K562 (cell line): Measurements from ENCODE around the gene TEKT2. TPM values are rescaled to one million over a fixed set of nuclear protein-coding genes. Genes with fewer than 3 reads are reported as not detected.

ENCODE experiments used
- BHLHE40 ChIP-seq: IDR thresholded peaks from 2 replicates; pipeline ENCODE4 v1.6.1; 2011; ENCODE audit warnings: low read length, improper control_type of control experiment
- CCAR2 ChIP-seq: fragments of 200-400 bp; formaldehyde crosslinking; IDR thresholded peaks from 2 replicates; pipeline ENCODE4 v1.6.1; 2017; ENCODE audit warnings: mild to moderate bottlenecking, low read depth, low read length
- GTF2E2 ChIP-seq: fragments of 200-800 bp; sonication (Bioruptor generic); IDR thresholded peaks from 2 replicates; pipeline ENCODE4 v1.6.1; 2016; ENCODE audit warnings: missing genetic modification characterization, missing compliant biosample characterization
- KLF13 ChIP-seq: fragments of 450-650 bp; IDR thresholded peaks from 2 replicates; pipeline ENCODE4 v1.6.1; 2016; ENCODE audit warnings: missing genetic modification characterization, low read depth, mild to moderate bottlenecking, missing compliant biosample characterization, moderate library complexity, borderline replicate concordance
- MYBL2 ChIP-seq, 2 experiments: fragments of 450-650 bp in 1 of 2; sonication (generic) in 1 of 2; formaldehyde crosslinking in 1 of 2; IDR thresholded peaks; 2 replicates each; pipeline versions ENCODE4 v1.6.1 to v1.8.1; 2017 to 2022; ENCODE audit warnings: borderline replicate concordance in 1 of 2, inconsistent platforms in 1 of 2, low read depth in 1 of 2, mild to moderate bottlenecking in 1 of 2, missing genetic modification reagents in 1 of 2, moderate library complexity in 1 of 2
- NBN ChIP-seq: fragments of 450-650 bp; IDR thresholded peaks from 2 replicates; pipeline ENCODE4 v1.6.1; 2016; ENCODE audit warnings: low read depth, mild to moderate bottlenecking
- STAT6 ChIP-seq: sonication (generic); formaldehyde crosslinking; IDR thresholded peaks from 2 replicates; pipeline ENCODE4 v1.8.1; 2023; ENCODE audit warnings: mild to moderate bottlenecking, missing genetic modification reagents
- TAF15 ChIP-seq: fragments of 200-400 bp; formaldehyde crosslinking; IDR thresholded peaks from 2 replicates; pipeline ENCODE4 v1.6.1; 2017; ENCODE audit warnings: mild to moderate bottlenecking, low read depth, low read length, moderate library complexity
- TAL1 ChIP-seq: fragments of 450-650 bp; IDR thresholded peaks from 2 replicates; pipeline ENCODE4 v1.6.1; 2016; ENCODE audit warnings: mild to moderate bottlenecking
- THRAP3 ChIP-seq: fragments of 450-650 bp; IDR thresholded peaks from 2 replicates; pipeline ENCODE4 v1.6.1; 2016; ENCODE audit warnings: mild to moderate bottlenecking, inconsistent platforms, borderline replicate concordance
- ZBTB26 ChIP-seq: fragments of 450-650 bp; formaldehyde crosslinking; IDR thresholded peaks from 2 replicates; pipeline ENCODE4 v1.4.0; 2022; ENCODE audit warnings: missing genetic modification characterization
- ZNF140 ChIP-seq: fragments of 250-450 bp; sonication (Bioruptor Pico); IDR thresholded peaks from 2 replicates; pipeline ENCODE4 v1.8.0; 2021; ENCODE audit warnings: moderate library complexity, mild to moderate bottlenecking, inconsistent platforms
- ZNF143 ChIP-seq: sonication (generic); formaldehyde crosslinking; IDR thresholded peaks from 2 replicates; pipeline ENCODE4 v1.9.0; 2022; ENCODE audit warnings: mild to moderate bottlenecking, missing genetic modification reagents
- ZNF318 ChIP-seq, 2 experiments: fragments of 450-650 bp; IDR thresholded peaks; 2 replicates each; pipeline ENCODE4 v1.6.1; 2016; ENCODE audit warnings: mild to moderate bottlenecking in 2 of 2, borderline replicate concordance in 1 of 2, low read depth in 1 of 2, moderate library complexity in 1 of 2
- polyA plus RNA-seq, 8 experiments: library from polyadenylated mRNA; depleted of rRNA in 4 of 8; stranded (reverse) in 5 of 8; unstranded in 3 of 8; fragments of >200 nt; fragmentation: Nextera tagmentation in 2 of 8; fragmentation: Illumina TruSeq in 1 of 8; extraction: Ambion mirVana in 2 of 8; extraction: Trizol in 1 of 8; gene quantifications; 2 replicates each; pipeline versions ENCODE4 v1.2.1 to v1.2.3, GENCODE V29; 2011 to 2014; ENCODE audit warnings: inconsistent platforms in 1 of 8, missing spikeins in 1 of 8
- total RNA-seq, 7 experiments: library from RNA; depleted of rRNA in 6 of 7; stranded (reverse); fragments of >200 nt in 6 of 7; fragmentation: Illumina TruSeq in 2 of 7; extraction: Trizol in 2 of 7; gene quantifications; 2 replicates each; pipeline versions ENCODE4 v1.2.1 to v1.2.3, GENCODE V29; 2011 to 2021; ENCODE audit warnings: low replicate concordance in 1 of 7

Gene TEKT2
- total and polyA plus RNA-seq, 9 of the 15 experiments (the other 6 are each of a cell fraction or from before 2014, with no cell fraction given), result 0.06 to 0.94 (median 0.30) TPM; not detected in 1

GRCh38 chr1:36096500-36097432, 12.9 kb downstream of the TEKT2 start (continued):
- TF ChIP-seq ZNF318 (IDR thresholded peaks at IDR 0.05; ENCODE audit: borderline replicate concordance in 1 of 2, low read depth in 1 of 2) (no peak), ZNF143 (no peak), NBN (no peak), TAL1 (no peak), KLF13 (tag) (no peak), BHLHE40 (no peak), GTF2E2 (tag) (no peak), TAF15 (no peak), THRAP3 (no peak), ZNF140 (CRISPR knock-in tag) (no peak), ZBTB26 (no peak), MYBL2 (IDR thresholded peaks at IDR 0.05; ENCODE audit: low read depth) (no peak), MYBL2 (CRISPR knock-in tag; IDR thresholded peaks at IDR 0.05; ENCODE audit: borderline replicate concordance) (no peak), CCAR2 (no peak), STAT6 (CRISPR knock-in tag) (no peak)
